HepG2 (cell line): ENCODE results near the gene PCIF1. TPM values are rescaled to one million over a fixed set of nuclear protein-coding genes. Genes with fewer than 3 reads are reported as not detected.

Experiments used
- E2F1 ChIP-seq: sonication (generic); formaldehyde crosslinking; IDR thresholded peaks from 2 replicates; pipeline ENCODE4 v1.5.0; 2020; ENCODE audit warnings: missing genetic modification reagents
- KIAA2018 ChIP-seq: sonication (generic); formaldehyde crosslinking; IDR thresholded peaks from 2 replicates; pipeline ENCODE4 v1.5.0; 2020; ENCODE audit warnings: mild to moderate bottlenecking, missing genetic modification reagents, borderline replicate concordance
- POLR2A ChIP-seq, 2 experiments: IDR thresholded peaks; 2 replicates each; pipeline ENCODE4 v1.6.1; 2011; ENCODE audit warnings: low read depth in 2 of 2, low read length in 2 of 2, mild to moderate bottlenecking in 1 of 2, moderate library complexity in 1 of 2; ENCODE audit not compliant: insufficient read depth in 1 of 2
- POLR2AphosphoS2 ChIP-seq: IDR thresholded peaks from 2 replicates; pipeline ENCODE4 v1.6.1; 2011; ENCODE audit warnings: low read depth, low read length, improper control_type of control experiment
- PPARG ChIP-seq: conservative IDR thresholded peaks from 2 replicates; pipeline ENCODE4 v1.6.1; 2016; ENCODE audit warnings: missing biosample characterization, missing genetic modification reagents
- PRDM4 ChIP-seq: sonication (generic); formaldehyde crosslinking; IDR thresholded peaks from 2 replicates; pipeline ENCODE4 v1.9.0; 2021; ENCODE audit warnings: missing genetic modification reagents, borderline replicate concordance
- ZC3H13 ChIP-seq: sonication (generic); formaldehyde crosslinking; IDR thresholded peaks from 2 replicates; pipeline ENCODE4 v1.8.1; 2023; ENCODE audit warnings: mild to moderate bottlenecking, missing genetic modification reagents, moderate library complexity
- ZNF121 ChIP-seq: sonication (generic); formaldehyde crosslinking; IDR thresholded peaks from 2 replicates; pipeline ENCODE4 v1.5.0; 2020; ENCODE audit warnings: mild to moderate bottlenecking, missing genetic modification reagents
- ZNF441 ChIP-seq: sonication (generic); formaldehyde crosslinking; IDR thresholded peaks from 2 replicates; pipeline ENCODE4 v1.7.0; 2021; ENCODE audit warnings: missing genetic modification reagents, borderline replicate concordance
- ZNF564 ChIP-seq: sonication (generic); formaldehyde crosslinking; IDR thresholded peaks from 2 replicates; pipeline ENCODE4 v1.8.1; 2023; ENCODE audit warnings: mild to moderate bottlenecking, missing genetic modification reagents
- polyA plus RNA-seq, 8 experiments: library from polyadenylated mRNA; depleted of rRNA in 3 of 8; stranded (reverse) in 7 of 8; unstranded in 1 of 8; fragments of >200 nt; fragmentation: Illumina TruSeq in 4 of 8; extraction: Trizol in 4 of 8; gene quantifications; 2 replicates each; pipeline versions ENCODE4 v1.2.1 to v1.2.3, GENCODE V29; 2011 to 2016; ENCODE audit warnings: low read depth in 4 of 8, missing spikeins in 1 of 8, mixed read lengths in 1 of 8; ENCODE audit not compliant: insufficient read depth in 1 of 8
- total RNA-seq, 5 experiments: library from RNA; depleted of rRNA; stranded (reverse); fragments of >200 nt; fragmentation: Illumina TruSeq; extraction: Trizol; gene quantifications; 2 replicates each; pipeline ENCODE4 v1.2.3, GENCODE V29; 2016; ENCODE audit warnings: low read depth in 1 of 5
- TF ChIP-seq, protein P1 (sequence below): sonication (generic); formaldehyde crosslinking; conservative IDR thresholded peaks from 2 replicates; pipeline ENCODE4 v1.4.0; 2020; ENCODE audit warnings: missing genetic modification reagents
- TF ChIP-seq, protein P2 (sequence below): sonication (generic); formaldehyde crosslinking; IDR thresholded peaks from 2 replicates; pipeline ENCODE4 v1.4.0; 2020; ENCODE audit warnings: mild to moderate bottlenecking, missing genetic modification reagents

PCIF1 gene
- total and polyA plus RNA-seq, 2 of the 13 experiments (the other 11 are each of a cell fraction or from before 2014, with no cell fraction given) = 20.9 to 24.4 TPM

DNA sequence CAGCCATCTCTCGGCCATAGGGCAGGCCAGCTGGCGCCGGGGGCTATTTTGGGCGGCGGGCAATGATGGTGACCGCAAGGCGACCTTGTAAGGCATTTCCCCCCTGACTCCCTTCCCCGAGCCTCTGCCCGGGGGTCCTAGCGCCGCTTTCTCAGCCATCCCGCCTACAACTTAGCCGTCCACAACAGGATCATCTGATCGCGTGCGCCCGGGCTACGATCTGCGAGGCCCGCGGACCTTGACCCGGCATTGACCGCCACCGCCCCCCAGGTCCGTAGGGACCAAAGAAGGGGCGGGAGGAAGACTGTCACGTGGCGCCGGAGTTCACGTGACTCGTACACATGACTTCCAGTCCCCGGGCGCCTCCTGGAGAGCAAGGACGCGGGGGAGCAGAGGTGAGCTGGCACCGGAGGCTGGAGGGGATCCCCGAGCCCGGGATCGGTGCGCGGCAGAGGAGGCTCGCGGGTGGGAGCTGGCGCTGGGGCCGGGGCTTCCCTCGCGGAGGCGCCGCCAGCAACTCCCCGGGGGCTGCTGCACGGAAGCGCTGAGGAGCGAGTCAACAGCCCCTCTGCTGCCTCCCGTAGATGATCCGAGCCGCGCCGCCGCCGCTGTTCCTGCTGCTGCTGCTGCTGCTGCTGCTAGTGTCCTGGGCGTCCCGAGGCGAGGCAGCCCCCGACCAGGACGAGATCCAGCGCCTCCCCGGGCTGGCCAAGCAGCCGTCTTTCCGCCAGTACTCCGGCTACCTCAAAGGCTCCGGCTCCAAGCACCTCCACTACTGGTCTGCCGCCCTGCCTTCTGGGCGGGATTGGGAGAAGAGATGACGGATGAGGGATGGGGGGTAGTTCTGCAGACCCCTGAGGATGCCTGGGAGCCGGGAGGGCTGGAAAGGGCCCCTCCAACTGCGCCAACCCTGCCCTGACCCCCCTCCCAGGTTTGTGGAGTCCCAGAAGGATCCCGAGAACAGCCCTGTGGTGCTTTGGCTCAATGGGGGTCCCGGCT is 43.2 kb upstream of the PCIF1 start, which contains the start of the genes CTSA and NEURL2 (continued):
- TF ChIP-seq ZNF441 (CRISPR knock-in tag) = peak; percentile 95
- peak; percentile 98 for TF ChIP-seq ZNF564 (CRISPR knock-in tag)
- TF ChIP-seq E2F1 = peak; percentile 98
- peak; percentile 26; the same call in 1 of the 2 replicates for TF ChIP-seq PRDM4 (CRISPR knock-in tag)
- peak; percentile 90 to 94 for TF ChIP-seq POLR2A (IDR thresholded peaks at IDR 0.05; ENCODE audit: insufficient read depth in 1 of 2, low read depth in 2 of 2, low read length in 2 of 2)
- TF ChIP-seq, protein P1, sequence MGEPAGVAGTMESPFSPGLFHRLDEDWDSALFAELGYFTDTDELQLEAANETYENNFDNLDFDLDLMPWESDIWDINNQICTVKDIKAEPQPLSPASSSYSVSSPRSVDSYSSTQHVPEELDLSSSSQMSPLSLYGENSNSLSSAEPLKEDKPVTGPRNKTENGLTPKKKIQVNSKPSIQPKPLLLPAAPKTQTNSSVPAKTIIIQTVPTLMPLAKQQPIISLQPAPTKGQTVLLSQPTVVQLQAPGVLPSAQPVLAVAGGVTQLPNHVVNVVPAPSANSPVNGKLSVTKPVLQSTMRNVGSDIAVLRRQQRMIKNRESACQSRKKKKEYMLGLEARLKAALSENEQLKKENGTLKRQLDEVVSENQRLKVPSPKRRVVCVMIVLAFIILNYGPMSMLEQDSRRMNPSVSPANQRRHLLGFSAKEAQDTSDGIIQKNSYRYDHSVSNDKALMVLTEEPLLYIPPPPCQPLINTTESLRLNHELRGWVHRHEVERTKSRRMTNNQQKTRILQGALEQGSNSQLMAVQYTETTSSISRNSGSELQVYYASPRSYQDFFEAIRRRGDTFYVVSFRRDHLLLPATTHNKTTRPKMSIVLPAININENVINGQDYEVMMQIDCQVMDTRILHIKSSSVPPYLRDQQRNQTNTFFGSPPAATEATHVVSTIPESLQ (CRISPR knock-in tag) = peak; percentile 93; the same call in 1 of the 2 replicates
- no peak for TF ChIP-seq POLR2AphosphoS2
- peak; percentile 93 for TF ChIP-seq PPARG
- 0 out of 2 replicates have a peak, but pooled peaks have one; percentile 5 for TF ChIP-seq KIAA2018 (CRISPR knock-in tag)
- peak; percentile 100 for TF ChIP-seq ZC3H13
- peak; percentile 90 for TF ChIP-seq ZNF121 (CRISPR knock-in tag)
- TF ChIP-seq, protein P2, sequence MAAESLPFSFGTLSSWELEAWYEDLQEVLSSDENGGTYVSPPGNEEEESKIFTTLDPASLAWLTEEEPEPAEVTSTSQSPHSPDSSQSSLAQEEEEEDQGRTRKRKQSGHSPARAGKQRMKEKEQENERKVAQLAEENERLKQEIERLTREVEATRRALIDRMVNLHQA (CRISPR knock-in tag) = peak; percentile 94
